DND-41 (cell line): ENCODE data around the gene ERICH3.

ENCODE experiments used
- ATAC-seq: fragments of 200-7000 bp; cut with Tn5 transposase; 3 replicates; pipeline ENCODE4 v1.9.1; 2021; ENCODE audit warnings: low read depth; ENCODE audit not compliant: insufficient read depth
- DNase-seq: peaks from one replicate; pipeline ENCODE4 v3.0.0-alpha.2; 2020
- H2AFZ ChIP-seq: 2 replicates; pipeline ENCODE4 v1.6.0; 2012; ENCODE audit warnings: low read depth, low read length
- H3K27ac ChIP-seq: 2 replicates; pipeline ENCODE4 v1.5.1; 2012; ENCODE audit warnings: low read length, inconsistent platforms
- H3K27me3 ChIP-seq: fragments of 200-600 bp; sonication (generic); 2 replicates; pipeline ENCODE4 v1.6.0; 2012; ENCODE audit warnings: low read length, mild to moderate bottlenecking, inconsistent platforms; ENCODE audit not compliant: insufficient read depth, poor library complexity
- H3K36me3 ChIP-seq: 2 replicates; pipeline ENCODE4 v1.5.1; 2012; ENCODE audit warnings: low read length, inconsistent platforms; ENCODE audit not compliant: insufficient read depth
- H3K4me1 ChIP-seq: 2 replicates; pipeline ENCODE4 v1.5.1; 2012; ENCODE audit warnings: mild to moderate bottlenecking, low read length; ENCODE audit not compliant: insufficient read depth
- H3K4me2 ChIP-seq: 2 replicates; pipeline ENCODE4 v1.6.0; 2012; ENCODE audit warnings: mild to moderate bottlenecking, moderate library complexity, low read length, inconsistent platforms; ENCODE audit not compliant: insufficient read depth
- H3K4me3 ChIP-seq, 2 experiments: fragments of 200-600 bp in 1 of 2; shearing (Covaris generic) in 1 of 2; 2 replicates each; pipeline ENCODE4 v1.5.1; 2012 to 2016; ENCODE audit warnings: inconsistent platforms in 2 of 2, low read length in 2 of 2, mild to moderate bottlenecking in 2 of 2, low read depth in 1 of 2, moderate library complexity in 1 of 2
- H3K79me2 ChIP-seq: 2 replicates; pipeline ENCODE4 v1.6.0; 2012; ENCODE audit warnings: low read length, inconsistent platforms; ENCODE audit not compliant: insufficient read depth
- H3K9ac ChIP-seq: 2 replicates; pipeline ENCODE4 v1.6.0; 2012; ENCODE audit warnings: low read depth, mild to moderate bottlenecking, inconsistent platforms, low read length, moderate library complexity
- H3K9me3 ChIP-seq: 2 replicates; pipeline ENCODE4 v1.5.1; 2012; ENCODE audit warnings: low read length, moderate library complexity, mild to moderate bottlenecking, inconsistent platforms; ENCODE audit not compliant: insufficient read depth, severe bottlenecking
- H4K20me1 ChIP-seq: 2 replicates; pipeline ENCODE4 v1.6.0; 2012; ENCODE audit warnings: low read length; ENCODE audit not compliant: insufficient read depth
- EZH2 ChIP-seq: IDR thresholded peaks from 3 replicates; pipeline ENCODE4 v1.6.1; 2012; ENCODE audit warnings: borderline replicate concordance, low read depth, mild to moderate bottlenecking, moderate library complexity, low read length, inconsistent platforms; ENCODE audit not compliant: severe bottlenecking
- TF ChIP-seq, protein P1 (sequence below): IDR thresholded peaks from 2 replicates; pipeline ENCODE4 v1.5.1; 2012; ENCODE audit warnings: borderline replicate concordance, low read length, moderate library complexity, mild to moderate bottlenecking; ENCODE audit not compliant: poor library complexity, severe bottlenecking; ENCODE audit errors: extremely low read depth

The ERICH3 gene

DNA sequence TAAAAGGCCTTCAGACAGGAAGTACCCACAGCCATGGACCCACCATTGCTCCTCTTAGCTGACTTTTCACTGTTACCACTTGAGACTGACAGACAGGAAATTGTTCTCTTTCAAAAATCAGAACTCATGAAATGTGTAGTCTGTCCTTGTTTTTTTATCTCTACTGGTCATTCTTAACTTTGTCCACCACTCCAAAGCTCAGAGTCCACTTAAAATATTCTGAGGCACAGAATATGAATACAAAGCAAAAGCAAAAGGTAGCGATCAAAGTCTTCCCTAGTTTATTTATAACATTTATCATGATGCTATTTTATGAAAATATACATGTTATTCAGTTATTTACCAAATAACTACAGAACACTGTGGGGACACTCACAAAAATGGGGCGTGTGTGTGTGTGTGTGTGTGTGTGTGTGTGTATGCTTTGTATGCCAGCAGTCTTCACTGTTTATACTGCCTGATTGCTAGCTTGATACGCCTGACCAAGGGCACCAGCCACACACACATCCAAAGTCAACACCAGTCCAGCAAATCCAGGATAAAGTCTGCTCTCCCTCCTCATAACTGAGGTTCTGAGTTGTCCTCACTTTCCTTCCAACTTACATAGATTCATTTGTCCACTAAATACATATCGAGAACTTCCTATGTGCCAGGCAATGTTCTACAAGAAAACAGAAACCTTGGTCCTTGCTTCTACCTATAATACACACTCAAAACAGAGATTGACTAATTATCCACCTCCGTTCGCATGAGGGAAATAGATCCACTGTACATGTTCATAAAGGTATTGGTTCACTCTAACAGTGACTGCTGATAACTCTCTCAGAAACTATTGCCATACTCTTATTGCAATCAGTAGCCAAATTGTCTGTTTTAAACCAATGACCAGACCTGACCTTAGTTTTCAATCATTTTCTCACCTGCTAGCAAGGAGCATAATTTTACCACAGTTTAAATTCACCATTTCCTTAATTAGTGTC, 79.4 kb downstream of the ERICH3 start:
- Histone ChIP-seq H3K4me1 (no peaks in the 10 kb centered on the region), H4K20me1 (no peaks in the 10 kb centered on the region), H3K9ac (no peak overlapping the region), H2AFZ (no peak overlapping the region), H3K27me3 (no peaks in the 10 kb centered on the region), H3K27ac (no peak overlapping the region), H3K79me2 (no peaks in the 10 kb centered on the region), H3K9me3 (no peaks in the 10 kb centered on the region), H3K4me2 (no peak overlapping the region), H3K4me3 (no peak overlapping the region), H3K36me3 (no peaks in the 10 kb centered on the region)
- DNase-seq = no peak
- ATAC-seq = no peak
- TF ChIP-seq EZH2 = no peak
- TF ChIP-seq, protein P1, sequence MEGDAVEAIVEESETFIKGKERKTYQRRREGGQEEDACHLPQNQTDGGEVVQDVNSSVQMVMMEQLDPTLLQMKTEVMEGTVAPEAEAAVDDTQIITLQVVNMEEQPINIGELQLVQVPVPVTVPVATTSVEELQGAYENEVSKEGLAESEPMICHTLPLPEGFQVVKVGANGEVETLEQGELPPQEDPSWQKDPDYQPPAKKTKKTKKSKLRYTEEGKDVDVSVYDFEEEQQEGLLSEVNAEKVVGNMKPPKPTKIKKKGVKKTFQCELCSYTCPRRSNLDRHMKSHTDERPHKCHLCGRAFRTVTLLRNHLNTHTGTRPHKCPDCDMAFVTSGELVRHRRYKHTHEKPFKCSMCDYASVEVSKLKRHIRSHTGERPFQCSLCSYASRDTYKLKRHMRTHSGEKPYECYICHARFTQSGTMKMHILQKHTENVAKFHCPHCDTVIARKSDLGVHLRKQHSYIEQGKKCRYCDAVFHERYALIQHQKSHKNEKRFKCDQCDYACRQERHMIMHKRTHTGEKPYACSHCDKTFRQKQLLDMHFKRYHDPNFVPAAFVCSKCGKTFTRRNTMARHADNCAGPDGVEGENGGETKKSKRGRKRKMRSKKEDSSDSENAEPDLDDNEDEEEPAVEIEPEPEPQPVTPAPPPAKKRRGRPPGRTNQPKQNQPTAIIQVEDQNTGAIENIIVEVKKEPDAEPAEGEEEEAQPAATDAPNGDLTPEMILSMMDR = no peak

DNA sequence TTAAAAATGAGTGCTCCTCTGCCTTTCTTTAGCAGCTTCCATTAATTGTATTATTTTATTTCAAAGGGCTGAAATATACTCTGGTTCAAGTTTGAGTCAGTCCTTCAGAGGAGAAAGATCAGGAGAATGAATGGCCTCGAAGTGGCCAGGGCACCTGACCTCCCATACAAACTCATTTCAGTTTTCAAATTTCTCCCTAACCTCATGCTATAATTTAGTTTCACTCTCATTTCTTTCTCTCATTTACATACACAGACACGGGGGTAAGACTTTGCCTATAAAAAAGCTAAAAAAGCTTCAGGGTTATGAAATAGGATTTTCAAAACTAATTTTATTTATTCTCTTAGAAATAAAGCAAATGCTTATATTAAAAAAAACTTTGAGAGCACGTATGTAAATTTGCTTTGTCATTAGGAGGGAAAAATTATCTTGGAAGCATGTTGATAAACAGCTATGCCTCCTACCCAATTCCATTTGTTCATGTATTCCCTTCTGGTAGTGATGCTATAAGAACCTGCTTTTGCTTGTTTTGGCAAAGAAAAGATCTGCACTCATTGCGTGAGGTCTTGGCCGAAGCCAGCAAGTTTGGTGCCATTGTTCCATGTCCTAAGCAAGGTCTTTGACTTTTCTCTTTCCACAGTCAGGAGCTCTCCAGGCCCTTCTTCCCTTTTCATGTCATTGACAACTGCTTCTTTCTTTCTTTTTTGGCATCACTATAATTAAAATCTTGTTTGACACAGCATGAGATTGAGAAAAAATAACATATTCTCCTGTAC, 80.8 kb downstream of the ERICH3 start:
- no peak overlapping the region for H3K9ac ChIP-seq
- TF ChIP-seq, protein P1 = no peak
- TF ChIP-seq EZH2 = no peak
- ATAC-seq (no peak), DNase-seq (no peak)
- H2AFZ ChIP-seq = no peak overlapping the region
- H3K9me3 ChIP-seq = no peaks in the 10 kb centered on the region
- H3K27ac ChIP-seq = no peak overlapping the region
- H3K79me2 ChIP-seq = no peaks in the 10 kb centered on the region
- H3K4me1 ChIP-seq = no peaks in the 10 kb centered on the region
- H3K4me3 ChIP-seq = no peak overlapping the region
- H3K36me3 ChIP-seq = no peaks in the 10 kb centered on the region
- no peak overlapping the region for H3K4me2 ChIP-seq
- H4K20me1 ChIP-seq = no peaks in the 10 kb centered on the region
- no peaks in the 10 kb centered on the region for H3K27me3 ChIP-seq

GRCh38 chr1:74591949-74592348, 81.6 kb downstream of the ERICH3 start:
- TF ChIP-seq EZH2 = no peak
- TF ChIP-seq, protein P1 = no peak
- no peaks in the 10 kb centered on the region for H3K4me1 ChIP-seq
- no peak overlapping the region for H3K4me3 ChIP-seq
- no peak overlapping the region for H3K9ac ChIP-seq
- no peak overlapping the region for H2AFZ ChIP-seq
- H3K27me3 ChIP-seq = no peaks in the 10 kb centered on the region
- ATAC-seq (no peak), DNase-seq (no peak)
- no peak overlapping the region for H3K27ac ChIP-seq
- no peaks in the 10 kb centered on the region for H4K20me1 ChIP-seq
- H3K4me2 ChIP-seq = no peak overlapping the region
- H3K36me3 ChIP-seq = no peaks in the 10 kb centered on the region
- H3K79me2 ChIP-seq = no peaks in the 10 kb centered on the region
- H3K9me3 ChIP-seq = no peaks in the 10 kb centered on the region
